HG02610 (cell line): ENCODE data around the gene SUN5.

ENCODE experiments used
- ATAC-seq: cut with Tn5 transposase; IDR thresholded peaks from one replicate; pipeline ENCODE4 v1.9.1; 2021; ENCODE audit warnings: mild to moderate bottlenecking, moderate library complexity; ENCODE audit not compliant: unreplicated experiment

SUN5 gene

GRCh38 chr20:32995802-32996201, 8.4 kb downstream of the SUN5 start:
- no peak for ATAC-seq

GRCh38 chr20:32993496-32994050, 10.7 kb downstream of the SUN5 start:
- ATAC-seq: no peak

- ATAC-seq: no peak
Measured at GRCh38 chr20:32991792-32992641, 12.2 kb downstream of the SUN5 start.

GRCh38 chr20:32991383-32991782, 12.8 kb downstream of the SUN5 start:
- ATAC-seq: no peak

- ATAC-seq: no peak
Measured at GRCh38 chr20:32990426-32990825, 13.8 kb downstream of the SUN5 start.

GRCh38 chr20:32989507-32990283, 14.5 kb downstream of the SUN5 start:
- ATAC-seq: no peak

- no peak for ATAC-seq
Measured at GRCh38 chr20:32988008-32988407, 16.2 kb downstream of the SUN5 start.

GRCh38 chr20:32987044-32987825, 17.0 kb downstream of the SUN5 start:
- ATAC-seq: no peak

GRCh38 chr20:32986331-32986966, 17.8 kb downstream of the SUN5 start:
- no peak for ATAC-seq

GRCh38 chr20:32985596-32985995, 18.6 kb downstream of the SUN5 start:
- no peak for ATAC-seq

- ATAC-seq: no peak
Measured at GRCh38 chr20:32984631-32985354, 19.4 kb downstream of the SUN5 start.

- no peak for ATAC-seq
Measured at GRCh38 chr20:32984196-32984595, 20.0 kb downstream of the SUN5 start.

GRCh38 chr20:32983459-32984112, 20.6 kb downstream of the SUN5 start:
- ATAC-seq: no peak

- ATAC-seq: no peak
Measured at GRCh38 chr20:32982617-32983458, 21.4 kb downstream of the SUN5 start.

- ATAC-seq: no peak
Measured at GRCh38 chr20:32980990-32981389, 23.2 kb downstream of the SUN5 start.

- ATAC-seq: no peak
Measured at GRCh38 chr20:32980131-32980941, 23.9 kb downstream of the SUN5 start.

- no peak for ATAC-seq
Measured at GRCh38 chr20:32979201-32979998, 24.8 kb downstream of the SUN5 start.
